HG03520 (cell line): ENCODE results near the gene YPEL3.
A peak's percentile ranks its signal among the peaks of the same experiment; 100 is the strongest.

ENCODE experiments used
- ATAC-seq: cut with Tn5 transposase; IDR thresholded peaks from one replicate; pipeline ENCODE4 v1.9.1; 2021; ENCODE audit warnings: mild to moderate bottlenecking, moderate library complexity; ENCODE audit not compliant: unreplicated experiment

The YPEL3 gene

DNA sequence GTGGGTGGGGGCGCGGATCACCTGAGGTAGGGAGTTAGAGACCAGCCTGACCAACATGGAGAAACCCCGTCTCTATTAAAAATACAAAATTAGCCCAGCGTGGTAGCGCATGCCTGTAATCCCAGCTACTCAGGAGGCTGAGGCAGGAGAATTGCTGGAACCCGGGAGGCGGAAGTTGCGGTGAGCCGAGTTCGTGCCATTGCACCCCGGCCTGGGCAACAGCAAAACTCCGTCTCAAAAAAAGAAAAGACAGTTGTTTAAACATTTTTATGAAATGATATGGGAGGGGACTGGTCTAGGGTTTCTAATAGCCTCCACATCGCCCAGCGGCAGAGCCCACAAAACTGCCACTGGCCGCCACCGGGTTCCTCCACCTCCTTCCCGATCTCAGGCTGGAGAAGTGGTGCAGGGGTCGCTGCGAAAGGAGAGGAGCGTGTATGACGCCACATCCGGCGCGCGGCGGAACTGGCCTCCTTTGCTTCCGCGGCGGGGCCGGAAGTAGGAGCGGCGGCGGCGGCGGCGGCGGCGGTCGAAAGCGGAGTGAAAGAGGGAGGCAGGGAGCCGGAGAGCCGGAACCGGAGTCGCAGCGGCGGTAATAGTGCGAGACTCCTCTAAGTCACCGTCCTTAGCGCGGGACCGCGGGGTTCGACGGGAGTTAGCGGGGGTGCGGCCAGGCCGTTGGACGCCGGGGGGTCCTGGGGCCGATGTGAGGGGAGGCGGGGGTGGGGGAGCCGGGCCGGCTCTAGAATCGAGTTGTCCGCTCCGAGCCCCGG lies 20.3 kb downstream of the YPEL3 start, which contains the start of gene PPP4C:
Gene PPP4C (plus strand): TSS at position 492 of the 773 bp plus-strand sequence. CDS start 384 bp downstream, outside the sequence.
- peak; percentile 71 for ATAC-seq

DNA sequence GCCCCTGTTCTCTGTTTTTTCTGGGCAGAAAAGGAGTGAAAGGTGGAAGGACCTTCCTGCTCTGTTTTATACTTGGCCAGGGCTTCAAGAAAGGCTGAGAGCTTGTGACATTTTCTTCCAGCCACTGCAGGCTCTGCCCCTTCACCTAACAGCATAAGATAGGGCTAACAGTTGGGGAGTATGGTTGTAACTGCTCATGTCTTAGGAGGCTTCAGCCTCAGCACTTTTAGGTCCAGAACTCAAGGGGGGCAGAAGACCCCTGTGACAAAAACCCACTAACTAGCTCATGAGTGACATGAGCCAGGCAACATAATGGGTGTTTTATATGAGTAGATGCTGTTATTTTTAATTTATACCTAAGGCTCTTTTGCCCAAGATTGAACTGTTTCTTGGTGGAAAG lies 25.5 kb downstream of the YPEL3 start:
- no peak for ATAC-seq

DNA sequence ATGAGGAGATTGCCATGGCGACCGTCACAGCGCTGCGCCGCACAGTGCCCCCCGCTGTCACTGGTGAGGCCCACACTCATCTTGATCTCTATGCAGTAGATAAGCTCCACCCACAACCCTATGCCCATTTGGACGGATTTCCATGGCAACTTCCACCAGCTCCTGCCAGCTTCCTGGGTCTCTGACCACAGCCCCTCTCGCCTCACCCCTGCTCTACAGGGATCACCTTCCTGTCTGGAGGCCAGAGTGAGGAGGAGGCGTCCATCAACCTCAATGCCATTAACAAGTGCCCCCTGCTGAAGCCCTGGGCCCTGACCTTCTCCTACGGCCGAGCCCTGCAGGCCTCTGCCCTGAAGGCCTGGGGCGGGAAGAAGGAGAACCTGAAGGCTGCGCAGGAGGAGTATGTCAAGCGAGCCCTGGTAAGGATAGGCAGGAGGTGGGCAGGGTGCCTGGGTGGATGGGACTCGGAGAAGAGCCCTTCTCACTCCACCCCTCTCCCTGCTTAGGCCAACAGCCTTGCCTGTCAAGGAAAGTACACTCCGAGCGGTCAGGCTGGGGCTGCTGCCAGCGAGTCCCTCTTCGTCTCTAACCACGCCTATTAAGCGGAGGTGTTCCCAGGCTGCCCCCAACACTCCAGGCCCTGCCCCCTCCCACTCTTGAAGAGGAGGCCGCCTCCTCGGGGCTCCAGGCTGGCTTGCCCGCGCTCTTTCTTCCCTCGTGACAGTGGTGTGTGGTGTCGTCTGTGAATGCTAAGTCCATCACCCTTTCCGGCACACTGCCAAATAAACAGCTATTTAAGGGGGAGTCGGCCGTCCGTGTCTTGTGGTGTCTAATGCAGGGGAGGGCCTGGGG lies 26.2 kb downstream of the YPEL3 start:
- no peak for ATAC-seq

DNA sequence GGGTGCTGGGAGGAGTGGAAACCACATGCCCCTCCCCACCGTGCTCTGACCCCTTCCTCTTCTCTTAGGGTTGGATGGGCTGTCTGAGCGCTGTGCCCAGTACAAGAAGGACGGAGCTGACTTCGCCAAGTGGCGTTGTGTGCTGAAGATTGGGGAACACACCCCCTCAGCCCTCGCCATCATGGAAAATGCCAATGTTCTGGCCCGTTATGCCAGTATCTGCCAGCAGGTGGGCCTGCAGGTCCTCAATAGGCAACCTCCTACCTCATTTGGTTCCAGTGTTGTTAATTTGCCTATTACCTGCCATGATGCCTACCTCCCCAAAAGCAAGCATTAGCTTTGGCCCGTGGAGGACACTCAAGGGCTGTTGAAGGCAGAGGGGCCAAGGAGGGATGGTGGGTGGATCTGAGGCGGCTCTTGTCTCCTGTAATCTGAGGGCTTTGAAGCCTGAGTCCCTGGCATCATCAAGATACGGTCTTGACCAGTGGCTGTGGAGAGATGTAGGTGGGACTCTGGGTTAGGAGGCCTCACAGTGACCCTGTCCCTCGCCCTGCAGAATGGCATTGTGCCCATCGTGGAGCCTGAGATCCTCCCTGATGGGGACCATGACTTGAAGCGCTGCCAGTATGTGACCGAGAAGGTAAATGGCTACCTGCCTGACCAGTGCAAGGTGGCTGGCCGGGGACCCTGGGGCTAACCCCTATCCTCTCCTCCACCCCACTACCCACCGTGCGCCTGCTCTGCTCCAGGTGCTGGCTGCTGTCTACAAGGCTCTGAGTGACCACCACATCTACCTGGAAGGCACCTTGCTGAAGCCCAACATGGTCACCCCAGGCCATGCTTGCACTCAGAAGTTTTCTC lies 27.0 kb downstream of the YPEL3 start:
- no peak for ATAC-seq

DNA sequence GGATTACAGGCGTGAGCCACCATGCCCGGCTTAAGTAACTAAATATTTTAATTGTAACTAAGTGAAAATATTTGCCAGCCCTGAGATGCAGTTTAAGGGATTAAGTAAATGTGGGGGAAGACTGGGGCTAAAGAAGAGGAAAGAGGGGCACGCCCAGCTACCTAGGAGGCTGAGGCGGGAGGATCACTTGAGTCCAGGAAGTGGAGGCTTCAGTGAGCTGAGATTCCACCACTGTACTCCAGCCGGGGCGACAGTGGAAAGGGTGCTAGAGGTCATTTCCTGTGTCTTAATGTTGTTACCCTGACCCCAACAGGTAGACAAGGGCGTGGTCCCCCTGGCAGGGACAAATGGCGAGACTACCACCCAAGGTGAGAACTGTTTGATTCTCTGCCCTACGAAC lies 27.7 kb downstream of the YPEL3 start:
- ATAC-seq = no peak

DNA sequence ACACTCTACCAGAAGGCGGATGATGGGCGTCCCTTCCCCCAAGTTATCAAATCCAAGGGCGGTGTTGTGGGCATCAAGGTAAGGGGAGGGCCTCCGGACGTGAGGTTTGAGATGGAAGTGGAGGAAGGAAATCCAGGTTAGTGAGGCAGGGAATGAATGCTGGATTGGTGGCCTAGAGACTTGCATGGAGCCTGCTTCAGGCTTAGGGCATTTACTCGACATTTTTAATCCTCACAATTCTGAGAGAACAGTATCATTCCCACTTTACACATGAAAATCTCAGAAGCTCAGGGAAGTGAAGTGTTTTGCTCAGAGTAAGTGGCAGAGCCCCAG lies 28.5 kb downstream of the YPEL3 start:
- no peak for ATAC-seq

DNA sequence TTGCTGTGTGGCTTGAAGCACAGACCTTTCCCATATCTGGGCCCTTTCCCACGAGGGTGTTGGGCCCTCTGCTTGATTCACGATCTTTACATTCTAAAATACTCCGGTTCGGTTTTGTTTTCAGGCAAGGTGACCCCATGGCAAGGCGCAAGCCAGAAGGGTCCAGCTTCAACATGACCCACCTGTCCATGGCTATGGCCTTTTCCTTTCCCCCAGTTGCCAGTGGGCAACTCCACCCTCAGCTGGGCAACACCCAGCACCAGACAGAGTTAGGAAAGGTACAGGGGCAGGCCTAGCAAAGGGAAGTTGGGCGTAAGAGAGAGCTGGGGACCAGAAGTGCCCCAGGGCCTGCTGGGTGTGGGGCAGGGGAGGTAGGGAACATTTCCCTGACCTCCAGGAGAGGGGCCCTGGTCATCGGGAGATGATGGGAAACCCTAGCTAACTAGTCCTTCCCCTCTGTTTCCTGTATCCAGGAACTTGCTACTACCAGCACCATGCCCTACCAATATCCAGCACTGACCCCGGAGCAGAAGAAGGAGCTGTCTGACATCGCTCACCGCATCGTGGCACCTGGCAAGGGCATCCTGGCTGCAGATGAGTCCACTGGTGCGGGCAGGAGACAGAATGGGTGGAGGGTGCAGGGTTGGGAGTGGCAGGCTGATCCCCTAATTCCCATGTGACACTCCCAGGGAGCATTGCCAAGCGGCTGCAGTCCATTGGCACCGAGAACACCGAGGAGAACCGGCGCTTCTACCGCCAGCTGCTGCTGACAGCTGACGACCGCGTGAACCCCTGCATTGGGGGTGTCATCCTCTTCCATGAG lies 29.0 kb downstream of the YPEL3 start:
- no peak for ATAC-seq

DNA sequence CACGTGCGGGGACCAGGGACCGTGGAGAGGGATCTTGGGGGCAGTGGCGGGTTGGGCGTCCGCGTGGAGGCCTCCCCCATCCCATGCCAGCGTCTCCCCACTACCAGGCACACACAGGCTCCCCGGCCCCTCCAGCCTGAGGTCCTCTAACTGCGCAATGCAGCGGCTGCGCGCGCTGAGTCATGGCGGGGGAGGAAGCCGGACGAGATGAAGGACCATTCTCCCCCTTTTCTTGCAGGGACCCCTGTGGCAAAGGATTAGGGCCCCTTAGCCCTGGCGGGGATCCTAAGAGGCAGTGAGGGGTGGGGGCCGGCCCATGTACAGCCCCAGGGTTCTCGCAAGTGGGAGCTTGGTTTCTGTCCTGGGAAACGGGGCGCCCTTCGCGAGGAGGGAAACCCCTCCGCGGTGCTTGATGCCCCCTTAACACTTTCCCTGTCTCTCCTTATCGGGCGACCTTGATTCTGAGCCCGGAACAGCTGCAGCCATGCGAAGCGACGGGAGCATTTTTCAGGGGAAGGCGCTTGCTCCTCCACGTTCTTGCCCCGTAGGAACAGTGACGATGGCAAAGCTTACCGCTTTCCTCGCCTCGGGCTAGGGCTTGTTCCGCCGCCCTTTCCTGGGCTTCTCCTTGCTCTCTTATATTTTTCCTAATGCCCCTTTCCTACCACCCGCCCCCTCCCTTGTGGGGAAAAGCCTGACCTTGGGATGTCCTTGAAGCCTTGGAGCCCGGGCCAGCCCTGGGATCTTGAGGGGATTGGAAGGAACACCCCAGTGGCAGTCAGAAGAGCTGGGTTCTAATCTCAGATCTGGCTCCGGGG lies 29.9 kb downstream of the YPEL3 start:
- ATAC-seq = peak; percentile 2

DNA sequence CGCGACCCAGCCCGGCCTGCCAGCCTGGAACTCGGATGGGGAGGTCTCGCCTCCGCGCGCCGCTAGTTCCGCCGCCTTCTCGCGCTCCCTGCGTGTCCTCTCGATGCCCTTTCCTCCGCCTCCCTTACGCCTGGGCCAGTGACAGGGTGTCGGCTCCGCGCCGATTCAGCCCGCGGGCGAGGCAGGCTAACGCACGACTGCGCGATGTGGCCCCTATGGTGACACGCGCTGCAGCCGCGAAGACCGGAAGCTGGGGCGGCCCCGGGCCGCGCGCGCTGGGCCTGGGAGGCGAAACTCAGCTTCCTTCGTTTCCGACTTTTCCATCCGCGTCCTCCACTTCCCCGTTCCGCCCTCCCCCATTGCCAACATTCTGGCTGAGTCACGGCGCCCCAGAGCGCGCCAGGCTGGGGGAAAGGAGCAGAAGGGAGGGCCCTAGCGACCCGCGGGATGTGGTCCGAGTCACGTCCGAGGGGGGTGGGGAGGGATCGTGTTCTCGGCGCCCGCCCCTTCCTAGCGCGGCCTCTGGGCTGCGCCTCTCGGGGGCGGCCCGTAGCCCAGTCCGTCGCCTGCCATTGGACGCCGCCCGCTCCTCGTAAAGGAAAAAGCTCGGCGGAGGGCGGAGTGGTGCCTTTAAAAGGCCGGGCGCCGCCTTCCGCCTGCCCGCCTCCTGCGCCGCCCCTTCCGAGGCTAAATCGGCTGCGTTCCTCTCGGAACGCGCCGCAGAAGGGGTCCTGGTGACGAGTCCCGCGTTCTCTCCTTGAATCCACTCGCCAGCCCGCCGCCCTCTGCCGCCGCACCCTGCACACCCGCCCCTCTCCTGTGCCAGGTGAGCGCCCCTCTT lies 30.7 kb downstream of the YPEL3 start, which contains the start of gene ALDOA:
Gene ALDOA (plus strand): TSS at position 659 of the 841 bp plus-strand sequence. CDS start 1,138 bp downstream, outside the sequence.
- ATAC-seq = peak; percentile 76

DNA sequence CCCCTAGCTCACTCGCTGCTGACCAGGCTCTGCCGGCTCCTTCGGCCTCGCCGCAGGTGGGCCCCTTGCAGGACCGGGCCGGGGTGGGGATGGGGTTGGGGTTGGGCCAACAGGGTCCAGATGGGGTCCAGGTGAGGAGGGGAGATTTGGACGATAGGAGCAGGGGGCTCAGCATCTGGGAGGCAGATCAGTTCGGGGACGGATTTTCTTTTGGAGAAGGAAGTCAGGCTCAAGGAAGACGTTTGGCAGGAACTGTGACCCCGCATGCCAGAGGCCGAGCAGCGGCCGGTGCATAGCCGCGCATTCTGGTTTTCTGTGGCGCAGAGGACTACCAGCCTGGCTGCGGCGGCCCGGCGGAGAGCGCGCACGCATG lies 31.3 kb downstream of the YPEL3 start:
- ATAC-seq = no peak

DNA sequence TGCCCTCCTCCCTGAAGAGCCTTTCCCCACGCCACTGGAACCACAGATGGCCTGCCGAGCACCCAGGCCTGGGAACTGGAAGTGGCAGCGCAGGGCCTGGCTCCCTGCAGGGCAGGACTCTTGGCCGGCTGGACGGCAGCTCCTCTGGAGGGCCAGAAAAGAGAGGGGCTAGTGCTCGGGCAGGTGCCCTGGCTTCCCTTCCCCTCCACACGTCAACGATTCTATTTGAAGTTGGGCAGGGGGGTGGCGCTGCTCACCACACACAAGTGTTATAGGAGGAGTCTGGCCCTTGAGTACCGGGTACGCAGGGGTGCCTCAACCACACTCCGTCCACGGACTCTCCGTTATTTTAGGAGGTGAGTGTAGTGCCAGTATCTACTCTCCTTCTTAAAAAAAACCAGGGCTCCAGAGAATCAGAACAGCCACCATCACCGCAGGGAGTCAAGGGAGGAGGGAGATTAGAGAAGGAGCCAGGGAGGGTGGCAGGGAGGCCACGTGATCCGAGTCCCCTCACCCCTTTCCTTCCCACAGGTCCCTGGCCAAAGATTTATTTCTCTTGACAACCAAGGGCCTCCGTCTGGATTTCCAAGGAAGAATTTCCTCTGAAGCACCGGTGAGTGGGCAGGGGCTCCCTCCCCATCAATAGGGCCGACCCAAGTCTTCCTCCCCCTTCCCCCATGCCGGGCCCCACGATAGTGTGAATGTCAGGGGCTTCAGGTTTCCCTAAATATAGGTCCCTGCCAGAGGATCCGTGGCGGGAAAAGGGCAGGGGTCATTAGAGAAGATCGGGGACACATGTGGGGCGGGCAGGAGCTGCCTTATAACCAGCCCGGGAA lies 31.9 kb downstream of the YPEL3 start:
- ATAC-seq = no peak

DNA sequence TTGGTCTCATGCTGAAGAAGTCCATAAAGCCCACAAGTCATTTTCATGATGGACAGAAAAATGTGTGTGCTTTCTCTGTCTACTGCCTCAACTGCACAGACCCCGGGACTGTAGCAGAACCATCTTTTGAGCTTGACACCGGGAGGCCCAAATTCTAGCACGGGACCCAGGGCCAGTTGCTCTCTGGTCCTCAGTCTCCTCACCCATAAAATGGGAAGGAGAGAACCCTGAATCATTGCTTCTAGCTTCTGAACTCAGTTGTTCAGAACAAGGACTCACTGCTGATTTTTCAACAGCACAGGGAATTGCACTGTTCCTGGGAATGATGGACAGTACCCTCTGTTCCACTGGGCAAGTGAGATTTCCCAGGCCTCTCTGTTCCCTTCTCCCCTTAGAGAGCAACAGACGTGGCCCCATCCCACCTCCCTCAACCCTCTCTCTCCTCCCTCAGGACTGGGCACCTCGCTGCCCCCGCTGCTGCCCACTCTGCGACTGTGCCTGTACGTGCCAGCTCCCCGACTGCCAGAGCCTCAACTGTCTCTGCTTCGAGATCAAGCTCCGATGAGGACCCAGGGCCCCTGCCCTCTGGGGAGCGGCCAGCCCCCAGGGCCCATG lies 32.6 kb downstream of the YPEL3 start:
- ATAC-seq = no peak

DNA sequence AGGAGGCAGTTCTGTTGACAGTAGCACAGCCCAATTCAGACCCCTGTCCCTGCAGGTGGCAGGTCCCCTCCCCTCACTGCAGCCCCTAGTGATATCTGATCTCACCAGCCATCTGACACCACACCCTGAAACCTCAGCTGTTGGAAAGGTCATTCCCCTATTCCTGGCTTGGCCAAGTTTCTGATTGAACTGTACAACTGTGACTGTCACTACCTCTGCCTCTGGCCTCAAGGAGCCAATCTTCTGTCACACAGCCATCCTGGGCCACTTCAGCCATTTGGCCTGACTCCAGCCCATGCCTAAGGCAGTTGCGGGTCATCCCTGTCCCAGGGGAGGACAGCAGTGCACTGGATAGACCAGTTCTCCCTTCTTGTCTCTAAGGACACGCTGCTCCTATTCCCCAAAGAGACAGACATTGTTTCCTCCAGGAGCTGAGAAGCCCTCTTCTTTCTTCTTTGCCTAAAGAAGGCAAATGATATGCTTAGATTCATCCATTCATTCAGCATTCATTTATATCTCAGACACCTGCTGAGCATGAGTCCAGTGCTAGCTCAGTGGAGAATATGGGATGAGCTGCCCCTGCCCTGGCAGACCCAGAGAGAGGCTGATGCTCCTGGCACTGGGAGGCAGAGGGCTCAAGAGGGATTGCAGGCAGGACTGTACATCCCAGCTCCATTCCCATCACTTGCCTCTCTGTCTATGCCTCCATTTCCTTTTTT lies 35.0 kb downstream of the YPEL3 start:
- ATAC-seq = no peak

DNA sequence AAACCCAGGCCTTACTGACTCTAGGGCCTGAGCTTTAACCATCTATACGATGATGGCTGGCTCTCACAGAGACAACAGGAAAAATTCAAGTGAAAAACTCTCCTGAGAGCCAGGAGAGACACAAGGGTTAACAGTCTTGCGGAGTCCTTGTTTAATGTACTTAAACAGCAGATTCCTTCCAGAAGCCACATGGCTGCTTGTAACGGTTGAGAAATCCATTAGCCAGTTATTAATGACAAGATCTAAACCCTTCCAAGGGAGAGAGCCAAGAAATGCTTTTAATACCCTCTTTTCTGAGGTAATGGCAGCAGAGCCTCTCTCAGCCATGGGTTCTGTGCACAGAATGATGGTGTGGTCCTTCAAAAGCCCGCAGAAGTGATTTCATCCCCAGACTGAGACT lies 35.7 kb downstream of the YPEL3 start:
- ATAC-seq = no peak

DNA sequence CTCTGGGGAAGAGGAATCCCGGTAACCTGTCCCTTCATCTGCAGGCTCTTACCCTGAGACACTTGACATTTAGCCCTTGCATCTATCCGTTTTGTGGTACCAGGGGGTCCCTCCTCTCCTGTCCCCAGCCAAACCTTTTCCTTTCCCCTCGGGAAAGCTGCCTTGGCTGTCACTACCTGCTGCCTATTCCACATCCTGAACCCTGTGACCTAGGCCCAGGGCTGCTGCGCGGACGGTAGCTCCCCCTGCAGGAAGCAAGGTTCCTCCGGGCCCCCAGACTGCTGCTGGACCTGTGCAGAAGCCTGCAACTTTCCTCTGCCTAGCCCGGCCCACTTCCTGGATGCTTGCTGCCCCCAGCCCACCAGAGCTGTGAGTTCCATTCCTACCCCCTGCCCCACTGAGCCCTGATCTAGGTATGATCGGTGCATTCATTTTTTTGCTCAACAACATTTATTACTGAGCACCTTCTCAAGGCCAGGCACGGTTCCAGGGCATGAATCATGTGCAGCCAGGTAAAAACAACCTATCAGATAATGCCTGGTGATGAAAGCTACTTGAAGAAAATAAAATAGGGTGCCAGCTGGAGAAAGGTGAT lies 41.0 kb downstream of the YPEL3 start:
- ATAC-seq = no peak

DNA sequence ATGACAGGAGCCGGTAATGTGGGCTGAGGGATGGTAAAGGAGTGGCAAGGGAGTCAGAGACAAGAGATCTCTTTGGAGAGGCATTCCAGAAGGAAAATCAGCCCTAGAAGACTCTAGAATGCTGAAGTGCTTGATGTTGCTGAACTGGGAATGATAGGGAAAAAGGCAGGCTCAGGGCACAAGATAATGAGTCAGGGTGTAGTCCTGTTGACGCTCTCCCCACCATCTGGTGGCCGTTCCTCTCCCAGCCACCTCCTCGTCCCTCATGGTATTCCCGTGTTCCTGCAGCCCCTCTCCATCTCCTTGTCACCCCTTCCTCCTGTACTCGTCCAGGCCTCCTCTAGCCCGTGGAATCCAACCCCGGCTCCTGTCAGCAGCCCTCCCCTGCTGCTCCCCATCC lies 41.6 kb downstream of the YPEL3 start:
- ATAC-seq = no peak
